K562 (cell line): ENCODE results near the gene VPS11. TPM values are rescaled to one million over a fixed set of nuclear protein-coding genes. Genes with fewer than 3 reads are reported as not detected.

ENCODE experiments used
- ARID1B ChIP-seq: fragments of 450-650 bp; IDR thresholded peaks from 2 replicates; pipeline ENCODE4 v1.6.1; 2016; ENCODE audit warnings: antibody characterized with exemption, mild to moderate bottlenecking, inconsistent platforms
- BCL6 ChIP-seq: fragments of 250-450 bp; sonication (Bioruptor Pico); IDR thresholded peaks from 2 replicates; pipeline ENCODE4 v1.4.0; 2020
- COPS2 ChIP-seq: fragments of 450-650 bp; conservative IDR thresholded peaks from 2 replicates; pipeline ENCODE4 v1.6.1; 2016; ENCODE audit warnings: mild to moderate bottlenecking, moderate library complexity
- DNMT1 ChIP-seq: fragments of 450-650 bp; IDR thresholded peaks from 2 replicates; pipeline ENCODE4 v1.6.1; 2016; ENCODE audit warnings: antibody characterized with exemption, mild to moderate bottlenecking
- HMBOX1 ChIP-seq: sonication (generic); IDR thresholded peaks from 2 replicates; pipeline ENCODE4 v1.6.1; 2016
- ID3 ChIP-seq, 2 experiments: fragments of 250-450 bp in 1 of 2; fragments of 450-650 bp in 1 of 2; sonication (Bioruptor Pico) in 1 of 2; IDR thresholded peaks; 2 replicates each; pipeline versions ENCODE4 v1.6.1 to v1.8.0; 2016 to 2021; ENCODE audit warnings: mild to moderate bottlenecking in 2 of 2, moderate library complexity in 2 of 2, missing compliant biosample characterization in 1 of 2, missing genetic modification characterization in 1 of 2
- MLLT1 ChIP-seq, 2 experiments: fragments of 450-650 bp; IDR thresholded peaks; 2 replicates each; pipeline ENCODE4 v1.6.1; 2016
- MTA2 ChIP-seq: fragments of 450-650 bp; IDR thresholded peaks from 2 replicates; pipeline ENCODE4 v1.6.1; 2016; ENCODE audit warnings: low read depth
- PKNOX1 ChIP-seq: fragments of 450-650 bp; IDR thresholded peaks from 2 replicates; pipeline ENCODE4 v1.6.1; 2016
- RB1 ChIP-seq: fragments of 450-650 bp; IDR thresholded peaks from 2 replicates; pipeline ENCODE4 v1.6.1; 2017; ENCODE audit warnings: low read depth, mild to moderate bottlenecking
- RCOR1 ChIP-seq, 2 experiments: IDR thresholded peaks; 2 replicates each; pipeline ENCODE4 v1.6.1; 2012; ENCODE audit warnings: low read depth in 2 of 2, low read length in 2 of 2, borderline replicate concordance in 1 of 2, improper control_type of control experiment in 1 of 2
- SETDB1 ChIP-seq: IDR thresholded peaks from one replicate; pipeline ENCODE4 v1.6.1; 2012; ENCODE audit warnings: low read length, control low read depth, inconsistent platforms
- SIN3A ChIP-seq, 2 experiments: fragments of 150-350 bp in 1 of 2; IDR thresholded peaks; 2 replicates each; pipeline ENCODE4 v1.6.1; 2011 to 2016; ENCODE audit warnings: borderline replicate concordance in 2 of 2, low read depth in 2 of 2, low read length in 2 of 2, mild to moderate bottlenecking in 2 of 2, moderate library complexity in 2 of 2; ENCODE audit not compliant: control insufficient read depth in 1 of 2
- SMAD4 ChIP-seq: fragments of 250-450 bp; sonication (Bioruptor Pico); conservative IDR thresholded peaks from 2 replicates; pipeline ENCODE4 v1.8.0; 2021; ENCODE audit warnings: inconsistent platforms, mild to moderate bottlenecking, moderate library complexity
- TOE1 ChIP-seq, 2 experiments: fragments of 450-650 bp in 1 of 2; sonication (generic) in 1 of 2; formaldehyde crosslinking in 1 of 2; IDR thresholded peaks; 2 replicates each; pipeline versions ENCODE4 v1.7.1 to v1.8.0; 2016 to 2022; ENCODE audit warnings: borderline replicate concordance in 2 of 2, mild to moderate bottlenecking in 2 of 2, antibody characterized with exemption in 1 of 2, inconsistent platforms in 1 of 2, low read depth in 1 of 2, missing genetic modification reagents in 1 of 2, moderate library complexity in 1 of 2
- TRIM28 ChIP-seq: fragments of 450-650 bp; IDR thresholded peaks from 2 replicates; pipeline ENCODE4 v1.6.1; 2017
- ZBTB5 ChIP-seq: fragments of 450-650 bp; IDR thresholded peaks from 2 replicates; pipeline ENCODE4 v1.6.1; 2017; ENCODE audit warnings: antibody characterized with exemption
- ZEB2 ChIP-seq: fragments of 450-650 bp; IDR thresholded peaks from 2 replicates; pipeline ENCODE4 v1.6.1; 2016
- ZNF24 ChIP-seq: fragments of 450-650 bp; IDR thresholded peaks from 2 replicates; pipeline ENCODE4 v1.6.1; 2016
- ZNF263 ChIP-seq: sonication (generic); formaldehyde crosslinking; IDR thresholded peaks from 2 replicates; pipeline ENCODE4 v1.8.0; 2022; ENCODE audit warnings: mild to moderate bottlenecking, missing genetic modification reagents, borderline replicate concordance
- ZNF324 ChIP-seq: fragments of 250-450 bp; sonication (Bioruptor Pico); IDR thresholded peaks from 2 replicates; pipeline ENCODE4 v1.4.0; 2020; ENCODE audit warnings: mild to moderate bottlenecking
- ZNF507 ChIP-seq: conservative IDR thresholded peaks from 2 replicates; pipeline ENCODE4 v1.6.1; 2017; ENCODE audit warnings: missing genetic modification characterization, missing compliant biosample characterization
- polyA plus RNA-seq, 8 experiments: library from polyadenylated mRNA; depleted of rRNA in 4 of 8; stranded (reverse) in 5 of 8; unstranded in 3 of 8; fragments of >200 nt; fragmentation: Nextera tagmentation in 2 of 8; fragmentation: Illumina TruSeq in 1 of 8; extraction: Ambion mirVana in 2 of 8; extraction: Trizol in 1 of 8; gene quantifications; 2 replicates each; pipeline versions ENCODE4 v1.2.1 to v1.2.3, GENCODE V29; 2011 to 2014; ENCODE audit warnings: inconsistent platforms in 1 of 8, missing spikeins in 1 of 8
- total RNA-seq, 7 experiments: library from RNA; depleted of rRNA in 6 of 7; stranded (reverse); fragments of >200 nt in 6 of 7; fragmentation: Illumina TruSeq in 2 of 7; extraction: Trizol in 2 of 7; gene quantifications; 2 replicates each; pipeline versions ENCODE4 v1.2.1 to v1.2.3, GENCODE V29; 2011 to 2021; ENCODE audit warnings: low replicate concordance in 1 of 7

VPS11 gene
- total and polyA plus RNA-seq, 9 of the 15 experiments (the other 6 are each of a cell fraction or from before 2014, with no cell fraction given): 14.1 to 35.5 (median 27.5) TPM

GRCh38 chr11:119030329-119031047, 37.1 kb upstream of the VPS11 start, which contains the start of gene SLC37A4 (continued):
- TF ChIP-seq RB1 (peak; percentile 54), SIN3A (IDR thresholded peaks at IDR 0.05; ENCODE audit: borderline replicate concordance in 2 of 2, control insufficient read depth in 1 of 2, low read depth in 2 of 2, low read length in 2 of 2) (peak; percentile 35 to 79; a peak in 2 of 4 replicates), ARID1B (0 out of 2 replicates have a peak, but pooled peaks have one; percentile 22), TOE1 (IDR thresholded peaks at IDR 0.05; ENCODE audit: borderline replicate concordance) (0 out of 2 replicates have a peak, but pooled peaks have one; percentile 24), TOE1 (CRISPR knock-in tag; IDR thresholded peaks at IDR 0.05; ENCODE audit: borderline replicate concordance, low read depth) (no peak), ZNF24 (peak; percentile 28; the same call in 1 of the 2 replicates), BCL6 (no peak), HMBOX1 (no peak), SETDB1 (peak; percentile 61), COPS2 (no peak), MTA2 (no peak), MLLT1 (IDR thresholded peaks at IDR 0.05) (0 out of 4 replicates have a peak, but pooled peaks of 1 of the 2 experiments have one; percentile 10), ZBTB5 (no peak), RCOR1 (IDR thresholded peaks at IDR 0.05; ENCODE audit: borderline replicate concordance in 1 of 2, low read depth in 2 of 2, low read length in 2 of 2) (peak in 1 of 2 experiments; percentile 48; a peak in 1 of 4 replicates), ZEB2 (peak; percentile 98), PKNOX1 (no peak), TRIM28 (no peak), SMAD4 (CRISPR knock-in tag) (0 out of 2 replicates have a peak, but pooled peaks have one; percentile 13), ZNF263 (CRISPR knock-in tag) (peak; percentile 68; the same call in 1 of the 2 replicates), DNMT1 (0 out of 2 replicates have a peak, but pooled peaks have one; percentile 5), ZNF324 (CRISPR knock-in tag) (no peak), ZNF507 (tag) (no peak), ID3 (CRISPR knock-in tag; IDR thresholded peaks at IDR 0.05) (no peak), ID3 (tag; IDR thresholded peaks at IDR 0.05) (no peak)
